GM04504 (cell line): Measurements from ENCODE around the gene ARHGEF38.
"Not testable (repeated sequence)": the region's sequence is repeated elsewhere in the genome, so short reads cannot be mapped to it uniquely, and the experiment has no call there.

ENCODE experiments used
- DNase-seq: peaks from one replicate; pipeline ENCODE4 v3.0.0-alpha.2; 2012; ENCODE audit warnings: low read depth

Gene ARHGEF38

DNA sequence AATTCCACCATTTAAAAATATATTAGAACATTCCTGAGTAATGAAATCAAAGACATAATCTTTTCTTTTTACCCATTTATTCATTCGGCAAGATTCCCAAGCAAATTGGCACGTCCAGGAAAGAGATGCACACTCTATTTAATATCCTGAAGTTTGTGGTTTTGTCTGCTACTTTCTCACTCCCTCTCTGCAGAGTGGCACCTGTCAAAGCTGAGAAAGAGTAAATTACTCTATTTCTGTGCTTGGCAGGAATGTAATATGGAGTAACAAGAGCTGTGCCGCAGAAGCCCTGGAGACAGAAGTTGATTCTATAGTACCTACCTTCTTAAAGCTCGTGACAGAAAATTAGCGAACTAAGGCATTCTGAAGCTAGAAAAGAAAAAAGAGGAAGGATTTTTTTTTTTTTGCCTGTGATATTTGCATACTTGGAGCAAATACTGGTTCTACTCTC is 161.7 kb downstream of the ARHGEF38 start:
- DNase-seq, result no peak

DNA sequence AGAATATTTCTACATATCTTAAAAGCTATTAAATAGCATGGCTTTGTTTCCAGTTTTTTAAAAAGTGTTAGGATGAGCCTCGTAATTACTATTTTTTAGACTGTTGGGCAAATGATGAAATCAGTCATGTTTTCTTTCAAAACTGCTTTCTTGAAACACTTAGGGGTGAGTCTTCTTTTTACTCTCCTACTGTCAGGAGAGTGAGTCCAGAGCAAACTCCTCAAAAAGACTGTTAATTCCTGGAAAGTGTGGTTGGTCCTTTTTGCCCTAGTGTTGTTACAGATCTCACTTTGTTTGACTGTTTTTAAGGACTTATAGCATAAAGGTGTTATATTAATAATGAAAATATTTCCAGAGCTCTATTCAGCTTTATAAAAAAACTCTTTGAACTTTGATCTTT is 162.5 kb downstream of the ARHGEF38 start:
- no peak for DNase-seq

- no peak for DNase-seq
Measured at GRCh38 chr4:105715692-105716278, 163.4 kb downstream of the ARHGEF38 start.

GRCh38 chr4:105719204-105719603 is 166.8 kb downstream of the ARHGEF38 start:
- no peak for DNase-seq

GRCh38 chr4:105725623-105726022 is 173.2 kb downstream of the ARHGEF38 start:
- DNase-seq, result no peak

GRCh38 chr4:105729895-105730294 is 177.5 kb downstream of the ARHGEF38 start:
- not testable (repeated sequence) for DNase-seq
